Measurements from ENCODE around the gene ZNF92.
"Not testable (repeated sequence)": the region's sequence is repeated elsewhere in the genome, so short reads cannot be mapped to it uniquely, and the experiment has no call there.

- not testable (repeated sequence) for TF ChIP-seq CTCF (conservative IDR thresholded peaks at IDR 0.05; ENCODE audit: low read length); EZH2phosphoT487 (IDR thresholded peaks at IDR 0.05; ENCODE audit: borderline replicate concordance, low read depth, low read length)
Measured at GRCh38 chr7:65399101-65399500, 25.4 kb downstream of the ZNF92 start.

Data from OCI-LY7 (cell line).